HepG2 (cell line): ENCODE measurements around the gene ABCG5. TPM values are rescaled to one million over a fixed set of nuclear protein-coding genes. Genes with fewer than 3 reads are reported as not detected.

Source experiments
- ATRX ChIP-seq: sonication (generic); formaldehyde crosslinking; IDR thresholded peaks from 2 replicates; pipeline ENCODE4 v1.4.0; 2020; ENCODE audit warnings: missing genetic modification reagents, borderline replicate concordance
- EHMT2 ChIP-seq: fragments of 200-600 bp; sonication (generic); IDR thresholded peaks from 2 replicates; pipeline ENCODE4 v1.7.0; 2017; ENCODE audit warnings: antibody characterized with exemption, low read depth, low read length, borderline replicate concordance
- HOXA5 ChIP-seq: sonication (generic); formaldehyde crosslinking; IDR thresholded peaks from 2 replicates; pipeline ENCODE4 v1.4.0; 2020; ENCODE audit warnings: missing genetic modification reagents
- IRF2 ChIP-seq: IDR thresholded peaks from 2 replicates; pipeline ENCODE4 v1.6.1; 2018; ENCODE audit warnings: missing genetic modification reagents, missing compliant biosample characterization
- KDM5B ChIP-seq: sonication (generic); formaldehyde crosslinking; IDR thresholded peaks from 2 replicates; pipeline ENCODE4 v1.4.0; 2020; ENCODE audit warnings: missing genetic modification reagents, mild to moderate bottlenecking, borderline replicate concordance
- MEIS2 ChIP-seq: sonication (generic); formaldehyde crosslinking; IDR thresholded peaks from 2 replicates; pipeline ENCODE4 v1.9.0; 2021; ENCODE audit warnings: mild to moderate bottlenecking, missing genetic modification reagents
- MTA1 ChIP-seq: sonication (generic); formaldehyde crosslinking; IDR thresholded peaks from 2 replicates; pipeline ENCODE4 v1.4.0; 2020; ENCODE audit warnings: missing genetic modification reagents, mild to moderate bottlenecking, borderline replicate concordance
- MTA3 ChIP-seq: sonication (generic); formaldehyde crosslinking; IDR thresholded peaks from 2 replicates; pipeline ENCODE4 v1.4.0; 2020; ENCODE audit warnings: missing genetic modification reagents
- PHF8 ChIP-seq: sonication (generic); formaldehyde crosslinking; IDR thresholded peaks from 2 replicates; pipeline ENCODE4 v1.5.0; 2020; ENCODE audit warnings: missing genetic modification reagents
- RFX3 ChIP-seq: IDR thresholded peaks from 2 replicates; pipeline ENCODE4 v1.6.1; 2016; ENCODE audit warnings: missing biosample characterization, missing genetic modification reagents
- U2AF2 ChIP-seq: fragments of 200-400 bp; formaldehyde crosslinking; IDR thresholded peaks from 2 replicates; pipeline ENCODE4 v1.6.1; 2017; ENCODE audit warnings: low read depth, mild to moderate bottlenecking, low read length
- ZBTB3 ChIP-seq: sonication (generic); formaldehyde crosslinking; IDR thresholded peaks from 2 replicates; pipeline ENCODE4 v1.4.0; 2020; ENCODE audit warnings: low read depth, mild to moderate bottlenecking, moderate library complexity, missing genetic modification reagents, borderline replicate concordance
- ZNF569 ChIP-seq: sonication (generic); formaldehyde crosslinking; IDR thresholded peaks from 2 replicates; pipeline ENCODE4 v1.5.0; 2020; ENCODE audit warnings: mild to moderate bottlenecking, missing genetic modification reagents, moderate library complexity, borderline replicate concordance
- polyA plus RNA-seq, 8 experiments: library from polyadenylated mRNA; depleted of rRNA in 3 of 8; stranded (reverse) in 7 of 8; unstranded in 1 of 8; fragments of >200 nt; fragmentation: Illumina TruSeq in 4 of 8; extraction: Trizol in 4 of 8; gene quantifications; 2 replicates each; pipeline versions ENCODE4 v1.2.1 to v1.2.3, GENCODE V29; 2011 to 2016; ENCODE audit warnings: low read depth in 4 of 8, missing spikeins in 1 of 8, mixed read lengths in 1 of 8; ENCODE audit not compliant: insufficient read depth in 1 of 8
- total RNA-seq, 5 experiments: library from RNA; depleted of rRNA; stranded (reverse); fragments of >200 nt; fragmentation: Illumina TruSeq; extraction: Trizol; gene quantifications; 2 replicates each; pipeline ENCODE4 v1.2.3, GENCODE V29; 2016; ENCODE audit warnings: low read depth in 1 of 5
- TF ChIP-seq, protein P1 (sequence below): sonication (generic); formaldehyde crosslinking; IDR thresholded peaks from 2 replicates; pipeline ENCODE4 v1.4.0; 2020; ENCODE audit warnings: missing genetic modification reagents
- TF ChIP-seq, protein P2 (sequence below): sonication (generic); formaldehyde crosslinking; IDR thresholded peaks from 2 replicates; pipeline ENCODE4 v1.4.0; 2020; ENCODE audit warnings: mild to moderate bottlenecking, missing genetic modification reagents
- TF ChIP-seq, protein P3 (sequence below): sonication (generic); formaldehyde crosslinking; IDR thresholded peaks from 2 replicates; pipeline ENCODE4 v1.4.0; 2020; ENCODE audit warnings: missing genetic modification reagents, low read depth, mild to moderate bottlenecking, borderline replicate concordance
- TF ChIP-seq, protein P4 (sequence below): sonication (generic); formaldehyde crosslinking; IDR thresholded peaks from 2 replicates; pipeline ENCODE4 v1.8.0; 2022; ENCODE audit warnings: mild to moderate bottlenecking, missing genetic modification reagents
- TF ChIP-seq, protein P5 (sequence below): sonication (generic); formaldehyde crosslinking; IDR thresholded peaks from 2 replicates; pipeline ENCODE4 v1.8.1; 2023; ENCODE audit warnings: mild to moderate bottlenecking, missing genetic modification reagents

The ABCG5 gene
- total and polyA plus RNA-seq, 2 of the 13 experiments (the other 11 are each of a cell fraction or from before 2014, with no cell fraction given) = 15.1 to 39.0 TPM

DNA sequence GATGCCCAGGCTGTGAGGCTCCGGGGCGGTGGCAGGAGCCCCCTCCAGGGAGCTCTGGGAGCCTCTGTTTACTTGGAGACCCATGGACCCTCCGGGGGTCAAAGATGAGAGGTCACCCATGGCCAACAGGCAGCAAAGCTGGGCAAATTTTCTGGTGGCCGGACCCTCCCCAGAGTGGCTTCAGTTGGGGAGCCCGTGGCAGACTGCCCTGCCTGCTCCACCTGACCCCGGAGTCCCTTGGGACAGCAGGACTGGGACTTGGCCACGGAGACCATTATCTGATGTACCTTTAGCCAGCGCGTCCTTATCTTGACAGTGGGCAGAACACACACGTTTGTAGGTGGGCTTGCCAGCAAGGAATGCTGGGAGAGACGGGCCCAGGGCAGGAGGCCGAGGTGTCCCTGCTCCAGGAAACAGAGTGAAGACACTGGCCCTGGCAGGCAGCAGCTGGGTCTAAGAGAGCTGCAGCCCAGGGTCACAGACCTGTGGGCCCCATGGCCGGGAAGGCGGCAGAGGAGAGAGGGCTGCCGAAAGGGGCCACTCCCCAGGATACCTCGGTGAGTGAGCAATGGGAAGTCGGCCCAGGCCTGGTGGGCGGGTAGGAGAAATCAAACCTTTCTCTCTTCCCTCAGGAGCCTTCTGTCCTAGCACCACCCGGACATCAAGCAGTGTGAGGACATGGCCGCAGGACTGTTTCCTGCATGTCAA lies at the start of gene ABCG5, which contains the start of gene ABCG8 (continued):
- TF ChIP-seq, protein P1, sequence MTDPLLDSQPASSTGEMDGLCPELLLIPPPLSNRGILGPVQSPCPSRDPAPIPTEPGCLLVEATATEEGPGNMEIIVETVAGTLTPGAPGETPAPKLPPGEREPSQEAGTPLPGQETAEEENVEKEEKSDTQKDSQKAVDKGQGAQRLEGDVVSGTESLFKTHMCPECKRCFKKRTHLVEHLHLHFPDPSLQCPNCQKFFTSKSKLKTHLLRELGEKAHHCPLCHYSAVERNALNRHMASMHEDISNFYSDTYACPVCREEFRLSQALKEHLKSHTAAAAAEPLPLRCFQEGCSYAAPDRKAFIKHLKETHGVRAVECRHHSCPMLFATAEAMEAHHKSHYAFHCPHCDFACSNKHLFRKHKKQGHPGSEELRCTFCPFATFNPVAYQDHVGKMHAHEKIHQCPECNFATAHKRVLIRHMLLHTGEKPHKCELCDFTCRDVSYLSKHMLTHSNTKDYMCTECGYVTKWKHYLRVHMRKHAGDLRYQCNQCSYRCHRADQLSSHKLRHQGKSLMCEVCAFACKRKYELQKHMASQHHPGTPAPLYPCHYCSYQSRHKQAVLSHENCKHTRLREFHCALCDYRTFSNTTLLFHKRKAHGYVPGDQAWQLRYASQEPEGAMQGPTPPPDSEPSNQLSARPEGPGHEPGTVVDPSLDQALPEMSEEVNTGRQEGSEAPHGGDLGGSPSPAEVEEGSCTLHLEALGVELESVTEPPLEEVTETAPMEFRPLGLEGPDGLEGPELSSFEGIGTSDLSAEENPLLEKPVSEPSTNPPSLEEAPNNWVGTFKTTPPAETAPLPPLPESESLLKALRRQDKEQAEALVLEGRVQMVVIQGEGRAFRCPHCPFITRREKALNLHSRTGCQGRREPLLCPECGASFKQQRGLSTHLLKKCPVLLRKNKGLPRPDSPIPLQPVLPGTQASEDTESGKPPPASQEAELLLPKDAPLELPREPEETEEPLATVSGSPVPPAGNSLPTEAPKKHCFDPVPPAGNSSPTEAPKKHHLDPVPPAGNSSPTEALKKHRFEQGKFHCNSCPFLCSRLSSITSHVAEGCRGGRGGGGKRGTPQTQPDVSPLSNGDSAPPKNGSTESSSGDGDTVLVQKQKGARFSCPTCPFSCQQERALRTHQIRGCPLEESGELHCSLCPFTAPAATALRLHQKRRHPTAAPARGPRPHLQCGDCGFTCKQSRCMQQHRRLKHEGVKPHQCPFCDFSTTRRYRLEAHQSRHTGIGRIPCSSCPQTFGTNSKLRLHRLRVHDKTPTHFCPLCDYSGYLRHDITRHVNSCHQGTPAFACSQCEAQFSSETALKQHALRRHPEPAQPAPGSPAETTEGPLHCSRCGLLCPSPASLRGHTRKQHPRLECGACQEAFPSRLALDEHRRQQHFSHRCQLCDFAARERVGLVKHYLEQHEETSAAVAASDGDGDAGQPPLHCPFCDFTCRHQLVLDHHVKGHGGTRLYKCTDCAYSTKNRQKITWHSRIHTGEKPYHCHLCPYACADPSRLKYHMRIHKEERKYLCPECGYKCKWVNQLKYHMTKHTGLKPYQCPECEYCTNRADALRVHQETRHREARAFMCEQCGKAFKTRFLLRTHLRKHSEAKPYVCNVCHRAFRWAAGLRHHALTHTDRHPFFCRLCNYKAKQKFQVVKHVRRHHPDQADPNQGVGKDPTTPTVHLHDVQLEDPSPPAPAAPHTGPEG = 0 out of 2 replicates have a peak, but pooled peaks have one; percentile 80
- TF ChIP-seq, protein P2, sequence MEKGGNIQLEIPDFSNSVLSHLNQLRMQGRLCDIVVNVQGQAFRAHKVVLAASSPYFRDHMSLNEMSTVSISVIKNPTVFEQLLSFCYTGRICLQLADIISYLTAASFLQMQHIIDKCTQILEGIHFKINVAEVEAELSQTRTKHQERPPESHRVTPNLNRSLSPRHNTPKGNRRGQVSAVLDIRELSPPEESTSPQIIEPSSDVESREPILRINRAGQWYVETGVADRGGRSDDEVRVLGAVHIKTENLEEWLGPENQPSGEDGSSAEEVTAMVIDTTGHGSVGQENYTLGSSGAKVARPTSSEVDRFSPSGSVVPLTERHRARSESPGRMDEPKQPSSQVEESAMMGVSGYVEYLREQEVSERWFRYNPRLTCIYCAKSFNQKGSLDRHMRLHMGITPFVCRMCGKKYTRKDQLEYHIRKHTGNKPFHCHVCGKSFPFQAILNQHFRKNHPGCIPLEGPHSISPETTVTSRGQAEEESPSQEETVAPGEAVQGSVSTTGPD (CRISPR knock-in tag) = no peak
- TF ChIP-seq EHMT2 (no peak), KDM5B (CRISPR knock-in tag) (peak; percentile 76; the same call in 1 of the 2 replicates), HOXA5 (CRISPR knock-in tag) (no peak; the same call in 1 of the 2 replicates), ZNF569 (CRISPR knock-in tag) (no peak), RFX3 (CRISPR knock-in tag) (no peak), MTA1 (no peak; the same call in 1 of the 2 replicates), PHF8 (CRISPR knock-in tag) (peak; percentile 84; the same call in 1 of the 2 replicates), ZBTB3 (CRISPR knock-in tag) (no peak), U2AF2 (no peak), MEIS2 (CRISPR knock-in tag) (no peak; the same call in none of the 2 replicates), MTA3 (CRISPR knock-in tag) (no peak), IRF2 (CRISPR knock-in tag) (peak; percentile 21; the same call in 1 of the 2 replicates), ATRX (CRISPR knock-in tag) (no peak)
- TF ChIP-seq, protein P3, sequence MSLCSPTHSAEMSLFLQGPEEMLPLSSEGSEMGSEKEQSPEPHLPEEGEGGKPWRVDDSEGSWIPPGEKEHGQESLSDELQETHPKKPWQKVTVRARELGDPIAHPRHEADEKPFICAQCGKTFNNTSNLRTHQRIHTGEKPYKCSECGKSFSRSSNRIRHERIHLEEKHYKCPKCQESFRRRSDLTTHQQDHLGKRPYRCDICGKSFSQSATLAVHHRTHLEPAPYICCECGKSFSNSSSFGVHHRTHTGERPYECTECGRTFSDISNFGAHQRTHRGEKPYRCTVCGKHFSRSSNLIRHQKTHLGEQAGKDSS = no peak
- TF ChIP-seq, protein P4, sequence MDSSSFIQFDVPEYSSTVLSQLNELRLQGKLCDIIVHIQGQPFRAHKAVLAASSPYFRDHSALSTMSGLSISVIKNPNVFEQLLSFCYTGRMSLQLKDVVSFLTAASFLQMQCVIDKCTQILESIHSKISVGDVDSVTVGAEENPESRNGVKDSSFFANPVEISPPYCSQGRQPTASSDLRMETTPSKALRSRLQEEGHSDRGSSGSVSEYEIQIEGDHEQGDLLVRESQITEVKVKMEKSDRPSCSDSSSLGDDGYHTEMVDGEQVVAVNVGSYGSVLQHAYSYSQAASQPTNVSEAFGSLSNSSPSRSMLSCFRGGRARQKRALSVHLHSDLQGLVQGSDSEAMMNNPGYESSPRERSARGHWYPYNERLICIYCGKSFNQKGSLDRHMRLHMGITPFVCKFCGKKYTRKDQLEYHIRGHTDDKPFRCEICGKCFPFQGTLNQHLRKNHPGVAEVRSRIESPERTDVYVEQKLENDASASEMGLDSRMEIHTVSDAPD (CRISPR knock-in tag) = no peak
- TF ChIP-seq, protein P5, sequence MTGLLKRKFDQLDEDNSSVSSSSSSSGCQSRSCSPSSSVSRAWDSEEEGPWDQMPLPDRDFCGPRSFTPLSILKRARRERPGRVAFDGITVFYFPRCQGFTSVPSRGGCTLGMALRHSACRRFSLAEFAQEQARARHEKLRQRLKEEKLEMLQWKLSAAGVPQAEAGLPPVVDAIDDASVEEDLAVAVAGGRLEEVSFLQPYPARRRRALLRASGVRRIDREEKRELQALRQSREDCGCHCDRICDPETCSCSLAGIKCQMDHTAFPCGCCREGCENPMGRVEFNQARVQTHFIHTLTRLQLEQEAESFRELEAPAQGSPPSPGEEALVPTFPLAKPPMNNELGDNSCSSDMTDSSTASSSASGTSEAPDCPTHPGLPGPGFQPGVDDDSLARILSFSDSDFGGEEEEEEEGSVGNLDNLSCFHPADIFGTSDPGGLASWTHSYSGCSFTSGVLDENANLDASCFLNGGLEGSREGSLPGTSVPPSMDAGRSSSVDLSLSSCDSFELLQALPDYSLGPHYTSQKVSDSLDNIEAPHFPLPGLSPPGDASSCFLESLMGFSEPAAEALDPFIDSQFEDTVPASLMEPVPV (CRISPR knock-in tag) = no peak
